Thyroid gland (tissue), 4 donors: ENCODE data around the gene FAIM2. TPM values are rescaled to one million over a fixed set of nuclear protein-coding genes. Genes with fewer than 3 reads are reported as not detected.

Experiments
- DNase-seq, 2 donors: peaks; one replicate each; pipeline ENCODE4 v3.0.0-alpha.2; 2019
- H3K27ac ChIP-seq, 3 donors: fragments of 200-600 bp; sonication (generic); 1 replicate in 2 of 3; 2 replicates in 1 of 3; pipeline ENCODE4 v1.5.1; 2016 to 2019; ENCODE audit warnings: mild to moderate bottlenecking in 1 of 3, moderate library complexity in 1 of 3
- H3K27me3 ChIP-seq: fragments of 200-600 bp; sonication (generic); one replicate; pipeline ENCODE4 v1.5.1; 2019
- H3K36me3 ChIP-seq, 2 donors: fragments of 200-600 bp; sonication (generic); one replicate each; pipeline ENCODE4 v1.5.1; 2016 to 2019
- H3K4me1 ChIP-seq, 2 donors: fragments of 200-600 bp; sonication (generic); one replicate each; pipeline ENCODE4 v1.5.1; 2017 to 2019
- H3K4me3 ChIP-seq, 3 donors: fragments of 200-600 bp; sonication (generic); replicated peaks in 1 of 3; 1 replicate in 2 of 3; 2 replicates in 1 of 3; pipeline ENCODE4 v1.5.1; 2016; ENCODE audit warnings: mild to moderate bottlenecking in 1 of 3
- H3K9me3 ChIP-seq: fragments of 200-600 bp; sonication (generic); one replicate; pipeline ENCODE4 v1.5.1; 2017
- CTCF ChIP-seq, 6 experiments: fragments of 200-600 bp in 3 of 6; fragments of 450-650 bp in 3 of 6; sonication (generic) in 3 of 6; IDR thresholded peaks; one replicate each; pipeline ENCODE4 v1.5.1; 2016 to 2019; ENCODE audit warnings: antibody characterized with exemption in 6 of 6, mild to moderate bottlenecking in 2 of 6, inconsistent platforms in 1 of 6, moderate library complexity in 1 of 6
- POLR2A ChIP-seq, 2 donors: fragments of 450-650 bp; IDR thresholded peaks; one replicate each; pipeline ENCODE4 v1.6.1; 2017; ENCODE audit warnings: antibody characterized with exemption in 2 of 2, mild to moderate bottlenecking in 2 of 2, moderate library complexity in 1 of 2
- WGBS, 2 donors: methylation state at CpG; one replicate each; pipeline ENCODE4 v1.1.5; 2017; 5-methylcytosine and 5-hydroxymethylcytosine counted together
- intact Hi-C: fragments of 100-400 bp; cut with DNase I; formaldehyde crosslinking; loops from one replicate; pipeline ENCODE4 v1.15.1; 2023
- total RNA-seq, 4 donors: library from RNA; depleted of rRNA; stranded (reverse); fragments of >200 nt; gene quantifications; one replicate each; pipeline ENCODE4 v1.2.3, GENCODE V29; 2016

Gene FAIM2
- total RNA-seq, 4 donors from 2014 or later, result 0.13 to 3.0 (median 0.33) TPM; not detected in 1

GRCh38 chr12:49831717-49832116 is 72.0 kb downstream of the FAIM2 start:
- no peaks in the 10 kb centered on the region for H3K36me3 ChIP-seq
- H3K27me3 ChIP-seq, result no peaks in the 10 kb centered on the region
- DNase-seq, result no peak
- H3K4me1 ChIP-seq, result peaks cover 6 to 10% of the 10 kb centered on the region in 2 donors
- intact Hi-C loops, result no loop called here
- TF ChIP-seq CTCF (IDR thresholded peaks at IDR 0.05) (no peak), POLR2A (IDR thresholded peaks at IDR 0.05) (no peak)
- H3K4me3 ChIP-seq, result no peak overlapping the region
- no peaks in the 10 kb centered on the region for H3K9me3 ChIP-seq
- WGBS, 2 donors, result 96 to 98% methylated on average over 2 of the region's 2 CpGs
- H3K27ac ChIP-seq, result no peak overlapping the region

- H3K27ac ChIP-seq, result peak within 1 kb of the TSS; percentile 64 to 85 (median 75)
- 1 to 2% methylated on average over 25 to 26 of the region's 61 CpGs for WGBS, 2 donors
- TF ChIP-seq CTCF (IDR thresholded peaks at IDR 0.05) (no peak), POLR2A (IDR thresholded peaks at IDR 0.05) (peak in 1 of 2 donors; percentile 69)
- peak within 1 kb of the TSS; percentile 67 to 93 (median 87) for H3K4me3 ChIP-seq
- H3K4me1 ChIP-seq, result peaks cover 13 to 35% of the 10 kb centered on the region in 2 donors
- H3K9me3 ChIP-seq, result no peaks in the 10 kb centered on the region
- intact Hi-C loops, result loop anchor here (5.0 to 10.0 kb wide), 2 partner anchors 51 to 184 kb away; no protein-coding TSS in a partner anchor
- no peaks in the 10 kb centered on the region for H3K36me3 ChIP-seq
- DNase-seq, result peak; percentile 98
- no peaks in the 10 kb centered on the region for H3K27me3 ChIP-seq
Measured at GRCh38 chr12:49828133-49829091, 75.3 kb downstream of the FAIM2 start, which contains the start of gene NCKAP5L. TSS of gene NCKAP5L (minus strand) at chr12:49828413. CDS start at chr12:49804044, 24,369 bp downstream.

GRCh38 chr12:49827401-49828099 is 76.2 kb downstream of the FAIM2 start:
- peaks cover 13 to 35% of the 10 kb centered on the region in 2 donors for H3K4me1 ChIP-seq
- H3K4me3 ChIP-seq, result peak overlapping the region; percentile 67 to 93 (median 87)
- H3K27me3 ChIP-seq, result no peaks in the 10 kb centered on the region
- no peaks in the 10 kb centered on the region for H3K9me3 ChIP-seq
- peak; percentile 65 to 66 for DNase-seq
- H3K36me3 ChIP-seq, result no peaks in the 10 kb centered on the region
- H3K27ac ChIP-seq, result peak overlapping the region; percentile 64 to 85 (median 75)
- TF ChIP-seq POLR2A (IDR thresholded peaks at IDR 0.05) (no peak), CTCF (IDR thresholded peaks at IDR 0.05) (no peak)
- WGBS, 2 donors, result 1 to 2% methylated on average over 10 to 21 of the region's 38 CpGs
- intact Hi-C loops, result loop anchor here (5.0 to 10.0 kb wide), 2 partner anchors 50 to 183 kb away; no protein-coding TSS in a partner anchor

- Histone ChIP-seq H3K36me3 (no peaks in the 10 kb centered on the region), H3K9me3 (no peaks in the 10 kb centered on the region), H3K4me1 (peaks cover 13 to 35% of the 10 kb centered on the region in 2 donors), H3K27me3 (no peaks in the 10 kb centered on the region), H3K4me3 (peak overlapping the region; percentile 67 to 93 (median 87)), H3K27ac (peak overlapping the region; percentile 64 to 85 (median 75))
- 56 to 75% methylated on average over 4 to 6 of the region's 6 CpGs for WGBS, 2 donors
- intact Hi-C loops, result loop anchor here (5.0 to 10.0 kb wide), 2 partner anchors 50 to 182 kb away; no protein-coding TSS in a partner anchor
- no peak for TF ChIP-seq CTCF (IDR thresholded peaks at IDR 0.05)
- TF ChIP-seq POLR2A (IDR thresholded peaks at IDR 0.05), result no peak
- DNase-seq, result no peak
Measured at GRCh38 chr12:49827051-49827400, 76.7 kb downstream of the FAIM2 start.
